GM23248 (cell line): Measurements from ENCODE around the gene HDGFL3. TPM values are rescaled to one million over a fixed set of nuclear protein-coding genes. Genes with fewer than 3 reads are reported as not detected.
A peak's percentile ranks its signal among the peaks of the same experiment; 100 is the strongest.

Experiments used
- DNase-seq: peaks from one replicate; pipeline ENCODE4 v3.0.0-alpha.2; 2015
- H2AFZ ChIP-seq: fragments of 200-600 bp; sonication (generic); 2 replicates; pipeline ENCODE4 v1.6.1; 2016; ENCODE audit warnings: antibody characterized with exemption
- H3F3A ChIP-seq: fragments of 200-600 bp; sonication (generic); 2 replicates; pipeline ENCODE4 v1.6.1; 2016; ENCODE audit warnings: mild to moderate bottlenecking, antibody characterized with exemption, mixed run types; ENCODE audit not compliant: insufficient read depth
- H3K27ac ChIP-seq: fragments of 200-600 bp; sonication (generic); 2 replicates; pipeline ENCODE4 v1.5.1; 2016; ENCODE audit warnings: mild to moderate bottlenecking
- H3K27me3 ChIP-seq: fragments of 200-600 bp; sonication (generic); replicated peaks from 2 replicates; pipeline ENCODE4 v1.6.1; 2016; ENCODE audit warnings: mild to moderate bottlenecking; ENCODE audit not compliant: insufficient read depth
- H3K36me3 ChIP-seq: fragments of 200-600 bp; sonication (generic); 2 replicates; pipeline ENCODE4 v1.6.1; 2016; ENCODE audit warnings: low read depth, mild to moderate bottlenecking
- H3K4me1 ChIP-seq: fragments of 200-600 bp; sonication (generic); 2 replicates; pipeline ENCODE4 v1.6.1; 2016; ENCODE audit warnings: mild to moderate bottlenecking; ENCODE audit not compliant: insufficient read depth
- H3K4me2 ChIP-seq: fragments of 200-600 bp; sonication (generic); one replicate; pipeline ENCODE4 v1.6.1; 2016; ENCODE audit warnings: mild to moderate bottlenecking; ENCODE audit not compliant: unreplicated experiment
- H3K4me3 ChIP-seq: fragments of 200-600 bp; sonication (generic); 2 replicates; pipeline ENCODE4 v1.5.1; 2016; ENCODE audit warnings: mild to moderate bottlenecking
- H3K79me2 ChIP-seq: fragments of 200-600 bp; sonication (generic); 2 replicates; pipeline ENCODE4 v1.6.1; 2016; ENCODE audit warnings: mild to moderate bottlenecking; ENCODE audit not compliant: insufficient read depth
- H3K9ac ChIP-seq: fragments of 200-600 bp; sonication (generic); 2 replicates; pipeline ENCODE4 v1.6.1; 2016; ENCODE audit warnings: mild to moderate bottlenecking
- H3K9me2 ChIP-seq: fragments of 200-600 bp; sonication (generic); 2 replicates; pipeline ENCODE4 v1.6.1; 2016; ENCODE audit warnings: mixed run types, mild to moderate bottlenecking, moderate library complexity; ENCODE audit not compliant: insufficient read depth
- H3K9me3 ChIP-seq: fragments of 200-600 bp; sonication (generic); one replicate; pipeline ENCODE4 v1.6.1; 2017; ENCODE audit warnings: low read depth
- H4K20me1 ChIP-seq: fragments of 200-600 bp; sonication (generic); 2 replicates; pipeline ENCODE4 v1.6.0; 2016; ENCODE audit not compliant: insufficient read depth
- EZH2 ChIP-seq: fragments of 200-600 bp; sonication (generic); IDR thresholded peaks from 2 replicates; pipeline ENCODE4 v1.6.1; 2018; ENCODE audit warnings: antibody characterized with exemption, mild to moderate bottlenecking; ENCODE audit not compliant: insufficient read depth, poor library complexity, severe bottlenecking
- EZH2phosphoT487 ChIP-seq: fragments of 200-600 bp; sonication (generic); IDR thresholded peaks from 2 replicates; pipeline ENCODE4 v1.6.1; 2018; ENCODE audit warnings: antibody characterized with exemption, moderate library complexity, mild to moderate bottlenecking, low read depth; ENCODE audit not compliant: insufficient read depth
- WGBS, 2 experiments: methylation state at CpG; one replicate each; pipeline ENCODE4 v1.1.6; 2015 to 2017; ENCODE audit warnings: low lambda C conversion rate in 2 of 2, low coverage in 1 of 2; ENCODE audit errors: missing lambda C conversion rate in 2 of 2; 5-methylcytosine and 5-hydroxymethylcytosine counted together
- in situ Hi-C: fragments of 300-500 bp; cut with MboI; formaldehyde crosslinking; loops from 2 replicates; pipeline ENCODE4 v1.15.0; 2020
- polyA plus RNA-seq: library from polyadenylated mRNA; unstranded; fragments of >200 nt; fragmentation: Nextera tagmentation; extraction: Ambion mirVana; gene quantifications from 2 replicates; pipeline ENCODE4 v1.2.1, GENCODE V29; 2016
- total RNA-seq: library from RNA; depleted of rRNA; stranded (reverse); fragments of >200 nt; shearing (Covaris generic); gene quantifications from 2 replicates; pipeline ENCODE4 v1.2.3, GENCODE V29; 2014

Gene HDGFL3
- total and polyA plus RNA-seq, 2 experiments from 2014 or later = 16.2 to 25.0 TPM

- no peak for TF ChIP-seq EZH2phosphoT487
- H3K9ac ChIP-seq = peak overlapping the region; percentile 22; the same call in 1 of the 2 replicates
- peak overlapping the region; percentile 33; the same call in 1 of the 2 replicates for H3K4me3 ChIP-seq
- DNase-seq = peak; percentile 79
- H3K27ac ChIP-seq = peak overlapping the region; percentile 39
- H3F3A ChIP-seq = peaks cover 11% of the 10 kb centered on the region; the same call in 1 of the 2 replicates
- H3K4me1 ChIP-seq = peaks cover 23% of the 10 kb centered on the region
- in situ Hi-C loops = no loop called here
- 82 to 88% methylated on average over 7 of the region's 7 CpGs for WGBS, 2 experiments
- H2AFZ ChIP-seq = no peak overlapping the region
- H4K20me1 ChIP-seq = no peaks in the 10 kb centered on the region
- no peaks in the 10 kb centered on the region for H3K36me3 ChIP-seq
- H3K79me2 ChIP-seq = peaks cover 97% of the 10 kb centered on the region
- no peaks in the 10 kb centered on the region for H3K9me2 ChIP-seq
- no peaks in the 10 kb centered on the region for H3K27me3 ChIP-seq
- peak overlapping the region; percentile 69 for H3K4me2 ChIP-seq
- H3K9me3 ChIP-seq = no peaks in the 10 kb centered on the region
These were observed 7.5 kb downstream of the HDGFL3 start for GRCh38 chr15:83200162-83200561.

DNA sequence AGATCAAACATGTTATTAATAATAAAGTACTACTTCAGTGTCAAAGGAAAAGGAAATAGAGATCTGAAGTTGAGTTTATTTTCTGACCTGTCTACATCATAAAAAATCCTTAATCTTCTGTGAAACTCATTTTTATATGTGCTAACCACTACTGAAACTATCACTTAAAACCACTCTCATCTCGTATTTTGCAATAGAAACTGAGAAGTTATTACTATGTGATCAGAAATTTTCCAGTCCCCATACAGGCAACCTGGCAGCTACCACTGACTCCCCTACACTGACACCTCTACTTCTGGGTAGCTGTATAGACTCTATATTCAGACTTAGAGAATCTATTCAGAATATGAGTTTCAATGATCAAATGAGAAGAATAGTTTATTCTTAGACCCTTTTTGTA is 8.3 kb downstream of the HDGFL3 start:
- Histone ChIP-seq H3F3A (peaks cover 6% of the 10 kb centered on the region; the same call in 1 of the 2 replicates), H4K20me1 (no peaks in the 10 kb centered on the region), H3K27ac (no peak overlapping the region), H3K4me3 (no peak overlapping the region), H3K9me2 (no peaks in the 10 kb centered on the region), H3K36me3 (no peaks in the 10 kb centered on the region), H3K4me1 (peaks cover 21% of the 10 kb centered on the region), H2AFZ (no peak overlapping the region), H3K79me2 (peaks cover 95% of the 10 kb centered on the region), H3K9ac (no peak overlapping the region), H3K9me3 (no peaks in the 10 kb centered on the region), H3K27me3 (no peaks in the 10 kb centered on the region), H3K4me2 (no peak overlapping the region)
- 97 to 100% methylated on average over 1 of the region's 1 CpG for WGBS, 2 experiments
- no peak for DNase-seq
- in situ Hi-C loops = no loop called here
- no peak for TF ChIP-seq EZH2phosphoT487
- TF ChIP-seq EZH2 = no peak

DNA sequence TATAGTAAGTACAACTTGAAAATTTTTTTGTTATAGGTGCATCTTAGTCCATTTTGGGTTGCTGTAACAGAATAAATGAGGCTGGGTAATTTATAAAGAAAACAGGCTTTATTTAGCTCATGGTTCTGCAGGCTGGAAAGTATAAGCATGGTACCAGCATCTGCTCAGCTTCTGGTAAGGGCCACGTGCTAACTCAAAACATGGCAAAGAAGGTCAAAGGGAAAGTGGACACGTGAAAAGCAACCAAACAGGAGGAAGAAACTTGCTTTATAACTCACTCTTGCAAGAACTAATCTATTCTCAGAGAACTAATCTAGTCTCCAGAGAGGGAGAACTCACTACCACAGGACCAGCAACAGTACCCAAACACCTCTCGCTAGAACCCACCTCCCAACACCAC is 9.1 kb downstream of the HDGFL3 start:
- DNase-seq = no peak
- H3K36me3 ChIP-seq = no peaks in the 10 kb centered on the region
- no peak overlapping the region for H3K9ac ChIP-seq
- in situ Hi-C loops = no loop called here
- H4K20me1 ChIP-seq = no peaks in the 10 kb centered on the region
- WGBS, 2 experiments = 98 to 99% methylated on average over 3 of the region's 3 CpGs
- H3K9me3 ChIP-seq = no peaks in the 10 kb centered on the region
- TF ChIP-seq EZH2phosphoT487 (no peak), EZH2 (no peak)
- H3K79me2 ChIP-seq = peaks cover 95% of the 10 kb centered on the region
- peaks cover 6% of the 10 kb centered on the region; the same call in 1 of the 2 replicates for H3F3A ChIP-seq
- no peaks in the 10 kb centered on the region for H3K9me2 ChIP-seq
- no peaks in the 10 kb centered on the region for H3K27me3 ChIP-seq
- no peak overlapping the region for H3K4me3 ChIP-seq
- peaks cover 21% of the 10 kb centered on the region for H3K4me1 ChIP-seq
- H3K27ac ChIP-seq = no peak overlapping the region
- H3K4me2 ChIP-seq = no peak overlapping the region
- no peak overlapping the region for H2AFZ ChIP-seq

DNA sequence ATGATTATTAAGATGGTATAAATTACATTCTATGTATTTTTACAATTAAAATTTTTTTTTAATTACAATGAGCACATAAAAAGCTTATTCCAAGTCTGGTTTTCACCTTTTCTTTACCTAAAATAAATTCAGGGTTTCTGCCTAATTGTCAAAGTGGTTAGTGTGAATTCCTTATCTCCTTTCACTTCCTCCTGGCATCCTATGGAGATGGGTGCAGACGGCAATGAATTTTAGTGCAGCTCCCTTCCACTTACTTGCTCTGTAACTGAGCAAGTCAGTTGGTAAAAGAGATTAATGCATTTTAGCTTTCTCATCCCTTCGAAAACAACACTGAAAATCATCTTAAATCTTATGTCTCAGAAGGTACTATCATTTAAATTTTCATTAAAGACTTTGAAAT is 13.1 kb downstream of the HDGFL3 start:
- no peak overlapping the region for H3K4me2 ChIP-seq
- H3K79me2 ChIP-seq = peaks cover 95% of the 10 kb centered on the region

GRCh38 chr15:83193721-83194120 is 13.9 kb downstream of the HDGFL3 start:
- peaks cover 93% of the 10 kb centered on the region for H3K79me2 ChIP-seq

More for the DNA sequence above, 13.1 kb downstream of the HDGFL3 start:
- Histone ChIP-seq H3K9me2 (no peaks in the 10 kb centered on the region), H3F3A (no peaks in the 10 kb centered on the region), H4K20me1 (no peaks in the 10 kb centered on the region), H3K27ac (no peak overlapping the region), H3K27me3 (no peaks in the 10 kb centered on the region), H3K4me3 (no peak overlapping the region), H3K4me1 (no peaks in the 10 kb centered on the region), H3K36me3 (no peaks in the 10 kb centered on the region), H3K9me3 (no peaks in the 10 kb centered on the region), H3K9ac (no peak overlapping the region), H2AFZ (no peak overlapping the region)
- in situ Hi-C loops = no loop called here
- no peak for DNase-seq
- WGBS, 2 experiments = 92 to 97% methylated on average over 2 of the region's 2 CpGs
- no peak for TF ChIP-seq EZH2
- no peak for TF ChIP-seq EZH2phosphoT487

More at GRCh38 chr15:83193721-83194120, 13.9 kb downstream of the HDGFL3 start:
- in situ Hi-C loops = no loop called here
- Histone ChIP-seq H3K27me3 (no peaks in the 10 kb centered on the region), H2AFZ (no peak overlapping the region), H3K9ac (no peak overlapping the region), H3K9me3 (no peaks in the 10 kb centered on the region), H3K4me1 (no peaks in the 10 kb centered on the region), H3K36me3 (no peaks in the 10 kb centered on the region), H4K20me1 (no peaks in the 10 kb centered on the region), H3K27ac (no peak overlapping the region), H3K9me2 (no peaks in the 10 kb centered on the region), H3F3A (no peaks in the 10 kb centered on the region), H3K4me3 (no peak overlapping the region), H3K4me2 (no peak overlapping the region)
- no peak for DNase-seq
- no peak for TF ChIP-seq EZH2phosphoT487
- TF ChIP-seq EZH2 = no peak
- WGBS, 2 experiments = 78 to 91% methylated on average over 2 of the region's 2 CpGs
